ENCODE data around the gene STK24.
"Not testable (repeated sequence)": the region's sequence is repeated elsewhere in the genome, so short reads cannot be mapped to it uniquely, and the experiment has no call there.

The STK24 gene

GRCh38 chr13:98581971-98582702, 5.2 kb upstream of the STK24 start:
- DNase-seq: no peak

- no peak for DNase-seq
Measured at GRCh38 chr13:98581381-98581780, 4.5 kb upstream of the STK24 start.

GRCh38 chr13:98580420-98580819, 3.5 kb upstream of the STK24 start:
- DNase-seq: no peak

- peak; percentile 72 for DNase-seq
Measured at GRCh38 chr13:98577836-98578285, 954 bp upstream of the STK24 start.

GRCh38 chr13:98576200-98576945, 534 bp downstream of the STK24 start:
- DNase-seq: peak; percentile 50

- DNase-seq: peak; percentile 59
Measured at GRCh38 chr13:98575904-98576199, 1.1 kb downstream of the STK24 start.

- peak; percentile 65 for DNase-seq
Measured at GRCh38 chr13:98575009-98575903, 1.7 kb downstream of the STK24 start.

- no peak for DNase-seq
Measured at GRCh38 chr13:98571955-98572662, 4.8 kb downstream of the STK24 start.

GRCh38 chr13:98570929-98571372, 6.0 kb downstream of the STK24 start:
- peak; percentile 22 for DNase-seq

GRCh38 chr13:98569494-98570367, 7.2 kb downstream of the STK24 start:
- DNase-seq: not testable (repeated sequence)

GRCh38 chr13:98568918-98569317, 8.0 kb downstream of the STK24 start:
- no peak for DNase-seq

- DNase-seq: no peak
Measured at GRCh38 chr13:98567140-98567539, 9.8 kb downstream of the STK24 start.

- DNase-seq: no peak
Measured at GRCh38 chr13:98565726-98566565, 11.0 kb downstream of the STK24 start.

- no peak for DNase-seq
Measured at GRCh38 chr13:98564204-98564603, 12.7 kb downstream of the STK24 start.

GRCh38 chr13:98563071-98563470, 13.8 kb downstream of the STK24 start:
- no peak for DNase-seq

- DNase-seq: no peak
Measured at GRCh38 chr13:98559169-98559568, 17.7 kb downstream of the STK24 start.

- DNase-seq: no peak
Measured at GRCh38 chr13:98557937-98558792, 18.7 kb downstream of the STK24 start.

- peak; percentile 69 for DNase-seq
Measured at GRCh38 chr13:98556968-98557631, 19.8 kb downstream of the STK24 start.
